ENCODE results near the gene FAM117A.
"Not testable (repeated sequence)": the region's sequence is repeated elsewhere in the genome, so short reads cannot be mapped to it uniquely, and the experiment has no call there.

Gene FAM117A

DNA sequence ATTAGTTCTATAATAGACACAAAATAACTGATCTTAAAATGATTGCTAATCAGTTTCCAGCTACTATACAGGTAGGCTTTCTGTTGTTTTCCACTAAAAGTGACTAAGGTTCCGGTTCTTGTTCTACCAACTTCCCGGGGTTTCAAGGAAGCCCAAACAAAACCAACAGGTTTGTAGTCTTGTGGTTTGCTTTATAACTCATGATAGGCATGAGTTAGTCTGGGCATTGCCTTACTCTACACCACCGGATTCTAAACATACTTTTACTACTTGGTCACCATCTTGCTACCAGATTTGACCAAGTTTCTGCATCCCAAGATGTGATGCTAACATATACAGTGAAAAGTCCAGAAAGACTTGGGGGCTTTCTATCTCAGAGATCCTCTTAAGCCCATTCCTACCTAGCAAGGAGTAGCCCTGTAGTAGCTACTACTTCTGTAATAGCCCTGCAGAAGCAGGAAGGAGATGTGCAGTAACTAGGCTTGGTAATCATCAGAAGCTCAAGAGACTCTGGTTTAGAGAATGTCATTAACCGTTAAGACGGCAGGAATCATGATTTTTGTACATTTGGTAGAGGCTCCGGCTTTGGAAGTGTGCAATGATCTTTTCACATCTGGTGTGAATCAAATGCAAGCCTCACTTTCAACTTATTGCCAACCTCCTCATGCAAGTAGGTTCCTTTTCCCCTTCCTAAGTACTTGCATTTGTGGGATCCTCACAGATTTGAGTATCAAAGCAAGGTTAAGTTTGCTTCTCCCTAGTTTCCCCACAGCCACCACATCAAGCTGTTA, 1.6 kb downstream of the FAM117A start:
- DNase-seq (ENCODE audit: low read depth): no peak

DNA sequence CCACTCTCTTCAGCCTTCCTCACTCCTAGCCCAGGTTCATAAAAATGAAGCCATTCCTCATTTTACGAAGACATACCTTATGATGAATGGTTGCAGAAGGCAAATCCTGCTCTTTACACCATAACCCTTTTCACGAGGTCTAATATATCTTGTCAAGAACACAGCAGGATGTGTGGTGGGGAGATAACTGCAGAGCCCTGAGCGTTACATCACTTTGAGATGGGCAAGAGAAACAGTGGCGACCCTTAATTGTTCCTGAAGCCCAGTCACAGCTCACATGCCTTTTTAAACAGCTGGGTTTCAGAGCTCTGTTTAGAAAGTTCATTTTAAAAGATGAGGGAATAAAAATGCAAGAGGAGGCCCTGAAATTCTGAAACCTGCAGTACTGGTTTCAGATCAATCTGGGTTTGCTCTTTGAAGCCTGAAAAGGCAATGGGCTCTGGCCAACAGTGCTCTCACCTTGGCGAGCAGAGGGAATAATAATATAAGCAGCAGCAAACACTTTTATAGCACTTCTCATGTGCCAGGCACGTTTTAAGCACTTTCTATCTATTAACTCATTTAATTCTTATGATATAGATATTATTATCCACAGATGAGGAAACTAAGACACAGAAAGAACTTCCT, 2.9 kb downstream of the FAM117A start:
- no peak for DNase-seq (ENCODE audit: low read depth)

DNA sequence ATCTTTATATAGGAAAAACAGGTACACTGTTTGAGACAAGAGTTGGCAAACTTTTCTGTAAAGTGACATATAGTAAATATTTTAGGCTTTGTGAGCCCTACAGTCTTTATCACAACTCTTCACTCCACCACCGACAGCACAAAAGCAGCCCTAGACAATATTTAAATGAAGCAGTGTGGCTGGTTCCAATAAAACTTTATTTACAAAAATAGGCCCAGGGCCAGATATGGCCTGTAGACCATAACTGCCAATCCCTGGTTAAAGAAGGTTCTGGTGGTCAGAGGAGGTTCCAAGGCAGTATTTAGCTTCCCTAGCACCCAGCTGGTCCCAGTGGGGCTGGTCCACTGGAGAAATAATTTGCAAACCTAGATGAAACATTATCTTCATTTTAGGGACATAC, 3.6 kb downstream of the FAM117A start:
- no peak for DNase-seq (ENCODE audit: low read depth)

DNA sequence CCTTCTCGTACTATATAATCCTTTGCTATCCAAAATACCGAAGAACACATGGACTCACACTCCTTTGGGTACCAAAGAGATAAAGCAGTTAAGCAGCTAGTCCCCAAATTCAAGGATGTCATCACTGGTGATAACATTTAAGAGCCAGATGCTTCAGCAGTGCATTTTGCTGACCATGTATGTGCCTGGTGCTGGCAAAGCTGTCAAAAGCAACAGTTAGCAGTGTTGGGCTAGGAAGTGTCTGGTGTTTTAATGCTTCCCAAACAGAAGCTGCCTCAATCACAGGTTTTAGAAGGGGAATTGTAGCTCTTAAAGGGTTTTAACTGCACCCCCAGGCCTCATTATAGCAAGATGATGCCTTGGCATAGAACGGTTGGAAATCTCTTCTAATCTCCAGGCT, 4.7 kb downstream of the FAM117A start:
- DNase-seq (ENCODE audit: low read depth): no peak

DNA sequence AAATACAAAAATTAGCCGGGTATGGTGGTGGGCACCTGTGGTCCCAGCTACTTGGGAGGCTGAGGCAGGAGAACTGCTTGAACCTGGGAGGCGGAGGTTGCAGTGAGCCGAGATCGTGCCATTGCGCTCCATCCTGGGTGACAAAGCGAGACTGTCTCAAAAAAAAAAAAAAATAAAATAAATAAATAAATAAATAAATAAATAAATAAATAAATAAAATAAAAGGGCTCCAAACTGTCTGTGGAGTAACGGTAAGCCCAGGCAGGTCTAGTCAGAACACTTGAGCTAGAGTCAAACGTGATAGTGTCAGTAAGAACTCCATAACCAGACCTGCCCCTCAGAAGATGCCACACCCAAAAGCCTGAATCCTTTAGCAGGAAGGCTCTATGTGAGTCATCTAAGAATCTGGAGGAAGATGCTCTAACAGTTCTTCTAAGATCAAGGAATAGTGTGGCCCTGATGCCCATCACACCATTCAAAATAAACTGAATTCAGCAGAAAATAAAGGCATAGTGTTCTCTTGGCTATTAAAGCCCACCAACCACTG, 5.4 kb downstream of the FAM117A start:
- DNase-seq (ENCODE audit: low read depth): not testable (repeated sequence)

DNA sequence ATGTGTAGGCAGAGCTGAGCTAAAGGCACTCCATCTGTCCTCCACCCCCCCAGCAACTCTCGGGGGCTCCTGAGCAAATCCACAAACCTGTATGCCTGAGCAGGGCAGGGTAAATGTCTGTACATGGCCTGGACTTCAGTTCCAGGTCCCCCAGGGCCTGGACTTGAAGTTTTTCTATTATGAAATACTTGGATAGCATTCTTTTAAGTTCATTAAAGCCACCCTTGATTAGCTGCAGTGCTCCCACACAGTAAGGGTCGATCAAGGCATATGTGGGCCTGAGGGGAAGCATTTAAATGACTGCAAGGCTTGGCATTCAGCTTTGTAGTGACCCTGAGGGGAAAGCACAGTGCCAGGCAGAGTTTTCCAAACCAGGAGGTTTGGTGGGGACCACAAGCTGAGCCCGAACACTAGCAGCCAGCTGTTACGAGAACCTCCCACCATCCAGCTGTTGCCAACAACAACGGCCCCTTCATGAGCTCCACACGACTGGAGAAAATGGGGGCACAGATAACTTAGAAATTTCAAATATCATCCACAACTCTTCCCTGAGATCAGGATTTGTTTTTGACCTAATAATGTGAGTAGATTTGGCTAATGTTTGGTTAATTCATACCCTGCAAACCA, 6.7 kb downstream of the FAM117A start:
- DNase-seq (ENCODE audit: low read depth): no peak

DNA sequence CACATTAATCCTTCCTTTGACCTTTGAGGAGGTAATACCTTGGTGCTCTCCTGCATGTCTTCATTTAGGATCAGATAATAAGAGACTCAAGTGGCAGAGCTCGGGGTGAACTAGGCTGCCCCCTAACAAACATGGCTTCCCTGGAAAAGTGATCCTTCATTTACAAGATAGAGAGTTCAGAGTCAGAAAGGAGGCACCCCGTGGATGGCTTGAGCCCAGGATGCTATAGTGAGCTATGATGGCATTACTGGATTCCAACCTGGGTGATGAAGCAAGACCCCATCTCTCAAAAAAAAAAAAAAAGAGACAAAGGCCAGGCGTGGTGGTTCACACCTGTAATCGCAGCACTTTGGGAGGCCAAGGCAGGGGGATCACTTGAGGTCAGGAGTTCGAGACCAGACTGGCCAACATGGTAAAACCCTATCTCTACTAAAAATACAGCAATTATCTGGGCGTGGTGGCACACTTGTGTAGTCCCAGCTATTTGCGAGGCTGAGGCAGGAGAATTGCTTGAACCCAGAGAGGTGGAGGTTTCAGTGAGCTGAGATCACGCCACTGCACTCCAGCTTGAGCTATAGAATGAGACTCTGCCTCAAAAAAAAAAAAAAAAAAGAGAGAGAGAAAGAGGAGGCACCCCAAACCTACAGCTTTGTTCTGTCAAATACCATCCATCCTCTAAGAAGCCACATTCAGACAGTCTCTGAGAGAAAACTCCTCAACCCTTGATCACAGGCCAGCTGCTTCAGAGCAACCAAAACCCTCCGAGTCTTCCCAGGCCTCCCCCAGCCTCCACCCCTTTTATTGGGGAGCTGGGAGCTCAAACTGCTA, 7.4 kb downstream of the FAM117A start:
- no peak for DNase-seq (ENCODE audit: low read depth)

DNA sequence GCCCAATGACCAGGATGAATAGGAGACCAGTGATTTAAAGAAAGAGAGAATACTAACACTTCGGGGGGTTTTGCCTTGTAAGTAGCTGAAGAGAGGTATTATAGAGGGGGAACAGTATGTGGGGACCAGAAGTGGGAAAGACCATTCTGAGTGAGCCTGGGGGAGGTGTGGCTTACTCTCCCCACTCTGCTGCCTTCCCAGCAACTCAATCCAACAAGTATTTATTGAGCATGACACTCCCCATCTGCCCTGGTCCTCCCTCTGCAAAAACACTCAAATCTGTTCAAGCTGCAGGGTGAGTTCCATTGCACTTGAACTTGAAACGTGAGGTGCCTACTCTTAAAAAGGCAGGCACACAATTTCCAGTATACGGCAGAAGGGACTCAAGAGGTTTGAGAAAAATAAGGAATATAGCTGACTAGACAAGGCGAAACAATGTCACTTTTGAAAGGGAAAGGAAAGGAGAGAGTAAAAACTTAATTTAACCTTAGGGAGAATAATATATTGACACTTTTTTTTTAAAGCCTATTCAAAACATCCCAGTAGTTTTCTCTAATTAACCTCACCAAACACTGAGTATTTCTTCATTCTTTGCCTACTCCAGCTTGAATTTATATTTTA, 8.2 kb downstream of the FAM117A start:
- DNase-seq (ENCODE audit: low read depth): no peak

DNA sequence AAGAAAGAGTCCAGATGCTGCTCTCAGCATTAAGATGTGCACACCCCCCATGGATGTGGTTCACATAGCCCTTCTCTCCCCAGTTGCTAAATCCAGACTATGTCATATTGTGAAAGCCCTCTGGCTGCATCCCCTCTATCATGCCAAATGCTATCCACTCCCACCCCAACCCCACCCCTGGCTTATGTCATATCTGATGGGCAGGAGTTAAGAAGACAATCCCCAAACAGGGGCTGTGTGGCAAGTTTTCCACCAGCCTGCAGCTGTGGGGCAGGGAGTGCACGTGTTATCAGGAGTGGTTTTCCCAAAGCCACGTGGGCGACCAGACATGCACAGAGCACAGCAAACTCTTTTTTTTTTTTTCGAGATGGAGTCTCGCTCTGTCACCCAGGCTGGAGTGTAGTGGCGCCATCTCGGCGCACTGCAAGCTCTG, 10.0 kb downstream of the FAM117A start:
- DNase-seq (ENCODE audit: low read depth): no peak

DNA sequence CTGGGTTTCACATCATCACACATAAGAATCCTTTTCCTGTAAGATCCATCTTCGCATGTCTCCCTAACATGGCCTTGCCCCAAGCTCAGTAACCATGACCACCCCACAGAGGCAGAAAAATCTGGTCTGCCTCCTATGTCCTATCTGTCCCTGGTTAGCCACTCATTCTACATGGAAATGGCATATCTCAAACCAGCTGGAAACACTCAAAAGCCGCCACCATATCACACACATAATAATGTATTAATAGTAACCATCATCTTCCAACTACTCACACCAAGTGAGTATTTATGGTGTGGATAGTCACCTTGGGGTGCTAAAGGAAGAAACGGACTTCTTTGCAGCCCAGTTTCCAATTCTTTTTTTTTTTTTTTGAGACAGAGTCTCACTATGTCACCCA, 11.4 kb downstream of the FAM117A start:
- no peak for DNase-seq (ENCODE audit: low read depth)

DNA sequence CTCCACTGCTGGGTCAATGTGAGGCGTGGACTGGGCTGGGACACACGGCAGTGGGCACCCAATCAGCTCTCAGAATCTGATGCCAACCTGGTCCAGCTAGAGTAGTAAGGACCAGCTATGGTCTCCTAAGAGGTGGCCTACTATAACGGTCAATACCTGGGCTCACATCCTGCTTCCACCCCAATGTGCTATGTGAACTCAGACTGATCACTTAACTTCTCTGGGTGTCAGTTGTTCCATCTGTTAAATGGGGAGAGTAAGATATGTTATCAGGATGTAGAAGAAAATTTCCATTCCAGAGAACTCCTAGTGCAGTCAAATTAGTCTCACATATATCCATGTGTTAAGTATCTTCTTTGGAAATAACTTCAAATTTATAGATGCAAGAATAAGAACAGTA, 14.2 kb downstream of the FAM117A start:
- DNase-seq (ENCODE audit: low read depth): no peak

DNA sequence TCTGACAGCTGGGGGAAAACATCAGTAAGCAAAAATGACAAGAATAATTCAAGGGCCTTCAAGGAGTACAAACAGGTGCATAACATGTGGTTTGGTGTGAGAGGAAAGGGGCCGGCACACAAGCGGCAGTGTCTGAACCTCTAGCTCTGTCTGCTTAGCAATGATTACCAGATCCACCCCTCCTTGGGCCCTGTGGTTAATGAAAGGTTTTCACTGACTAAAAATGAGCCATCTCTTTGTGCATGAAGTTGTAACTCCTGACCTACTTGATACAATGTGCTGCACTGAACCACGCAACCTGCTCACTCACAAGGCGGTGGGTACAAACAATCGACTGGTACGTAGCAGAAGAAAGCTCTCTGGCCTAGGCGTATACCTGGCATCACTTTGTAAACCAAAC, 15.1 kb downstream of the FAM117A start:
- no peak for DNase-seq (ENCODE audit: low read depth)

DNA sequence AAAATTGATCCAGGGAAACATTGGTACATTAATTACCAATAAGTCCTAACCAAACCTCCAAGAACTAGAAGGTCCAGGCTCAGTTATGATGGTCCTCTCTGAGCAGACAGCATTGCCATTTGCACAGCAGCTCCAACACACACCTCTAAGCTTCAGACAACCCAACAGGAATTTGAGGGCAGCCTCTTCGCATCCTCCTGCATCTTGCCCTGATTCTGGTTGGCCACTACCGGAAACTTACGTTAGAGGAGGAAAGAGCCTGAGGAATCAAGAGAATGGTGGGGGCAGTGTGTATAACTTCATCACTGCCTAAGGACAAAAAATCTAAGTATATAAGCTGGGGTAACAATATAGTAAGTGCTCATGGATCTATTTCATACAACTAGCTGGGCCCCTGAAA, 15.7 kb downstream of the FAM117A start:
- no peak for DNase-seq (ENCODE audit: low read depth)

DNA sequence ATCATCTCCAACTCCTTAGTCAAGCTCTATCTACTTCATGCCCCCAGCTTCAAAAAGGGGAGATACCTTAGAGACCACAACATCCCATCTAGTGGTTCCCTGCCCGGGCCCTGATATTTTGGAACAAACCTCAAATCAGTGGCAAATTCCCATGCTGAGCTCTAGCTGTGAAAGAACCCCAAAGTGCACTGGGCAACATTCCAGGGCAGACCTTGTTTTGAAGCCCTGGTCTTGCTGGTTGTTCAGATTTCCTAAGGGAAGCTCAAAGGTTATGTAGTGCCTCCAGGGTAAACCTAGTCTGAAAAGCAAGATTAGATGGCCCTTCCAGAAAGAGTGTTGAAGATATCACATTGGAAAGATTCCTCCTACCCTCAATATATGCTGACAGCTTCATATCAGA, 16.3 kb downstream of the FAM117A start:
- DNase-seq (ENCODE audit: low read depth): no peak

DNA sequence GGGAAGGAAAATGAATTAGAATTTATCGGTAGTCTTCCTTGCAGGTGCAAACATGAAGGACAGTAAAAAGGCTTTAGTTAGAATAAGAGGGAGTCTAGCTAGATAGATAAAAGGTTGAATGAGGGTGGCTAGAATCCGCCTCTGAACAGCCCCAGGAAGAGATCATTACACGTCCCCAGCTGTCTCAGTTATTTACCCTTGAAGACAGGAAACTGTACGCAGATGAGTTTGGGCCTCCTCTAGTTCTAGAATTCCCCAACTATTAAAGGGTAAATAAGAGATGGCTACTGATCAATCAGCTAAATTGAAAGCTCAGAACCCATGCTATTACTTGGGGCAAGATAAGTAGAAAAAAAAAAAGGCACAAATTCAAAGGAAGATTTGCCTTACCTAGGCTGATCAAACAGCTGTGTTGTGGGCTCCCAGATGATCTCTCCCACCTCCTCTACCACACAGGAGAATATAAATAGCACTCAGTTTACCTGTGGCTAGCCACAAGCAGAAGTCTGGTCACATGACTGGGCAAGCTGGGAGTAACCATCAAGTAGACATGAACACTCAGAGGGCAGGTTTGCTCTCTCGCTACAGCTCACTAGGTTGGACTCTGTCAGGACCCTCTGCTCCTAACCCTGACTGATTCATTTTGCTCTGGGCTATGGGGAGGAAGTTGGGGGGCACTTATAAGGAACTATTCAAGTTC, 17.0 kb downstream of the FAM117A start:
- DNase-seq (ENCODE audit: low read depth): no peak

DNA sequence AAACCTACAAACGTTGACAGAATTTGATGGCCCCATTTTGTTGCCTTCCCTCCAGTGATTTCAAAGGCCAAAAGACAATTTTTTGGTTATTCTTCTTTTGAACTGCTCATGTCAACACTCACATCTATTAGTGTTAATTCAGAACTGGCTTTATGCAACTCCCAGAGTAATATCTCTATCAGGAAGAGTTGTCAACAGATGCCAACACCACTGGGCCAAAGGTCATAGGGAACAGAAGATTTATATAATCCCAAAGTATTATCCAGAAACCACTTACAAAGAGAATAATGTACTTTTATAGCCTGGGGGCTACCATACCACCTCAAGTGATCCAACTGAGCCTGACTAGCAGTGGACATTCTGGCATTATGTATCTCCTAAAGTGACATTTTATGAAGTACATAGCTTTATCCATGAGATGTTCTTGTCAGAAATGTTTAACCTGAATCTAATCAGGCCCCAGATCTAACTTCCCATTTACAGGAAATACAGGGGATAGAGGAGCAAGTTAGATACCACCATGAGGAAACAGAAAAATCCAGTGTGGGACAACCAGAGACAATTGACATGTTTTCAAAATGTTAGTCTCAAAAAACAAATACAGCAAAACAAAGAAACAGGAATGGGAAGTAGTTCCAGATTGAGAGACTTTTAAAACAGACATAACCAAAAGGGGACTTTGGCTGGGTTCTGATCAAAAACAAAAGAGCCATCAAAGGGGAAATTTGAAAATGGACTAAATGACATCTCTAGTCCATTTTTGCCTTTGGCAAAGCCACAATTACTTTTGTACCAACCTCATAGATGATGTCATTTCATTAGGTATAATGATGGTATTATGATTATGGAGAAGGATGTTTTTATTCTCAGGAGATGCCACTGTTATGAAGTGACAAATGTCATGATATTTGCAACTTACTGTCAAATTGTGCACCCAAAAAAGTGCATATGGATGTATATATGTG, 18.5 kb downstream of the FAM117A start:
- no peak for DNase-seq (ENCODE audit: low read depth)

DNA sequence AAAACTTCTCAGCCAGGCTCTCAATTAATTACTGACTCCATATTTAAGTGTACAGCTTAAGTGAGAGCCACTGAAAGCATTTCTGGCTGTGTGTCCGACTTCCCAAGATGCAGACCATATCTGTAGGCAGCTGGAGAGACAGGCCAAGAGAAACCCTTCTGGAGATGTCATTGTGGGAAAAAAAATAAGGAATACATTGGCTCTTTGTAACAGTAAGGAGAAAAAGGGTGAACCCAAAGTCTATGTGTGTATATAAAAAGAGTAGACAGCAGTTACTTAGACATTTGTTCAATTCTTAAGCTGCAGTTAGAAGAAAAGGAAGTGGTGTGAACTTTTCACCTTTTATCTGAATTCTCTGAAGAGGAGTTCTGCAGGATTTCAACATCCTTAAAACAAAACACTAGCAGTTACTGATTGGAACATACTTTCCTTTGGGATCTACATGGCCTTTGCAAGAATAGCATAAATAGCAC, 21.7 kb downstream of the FAM117A start:
- DNase-seq (ENCODE audit: low read depth): no peak

DNA sequence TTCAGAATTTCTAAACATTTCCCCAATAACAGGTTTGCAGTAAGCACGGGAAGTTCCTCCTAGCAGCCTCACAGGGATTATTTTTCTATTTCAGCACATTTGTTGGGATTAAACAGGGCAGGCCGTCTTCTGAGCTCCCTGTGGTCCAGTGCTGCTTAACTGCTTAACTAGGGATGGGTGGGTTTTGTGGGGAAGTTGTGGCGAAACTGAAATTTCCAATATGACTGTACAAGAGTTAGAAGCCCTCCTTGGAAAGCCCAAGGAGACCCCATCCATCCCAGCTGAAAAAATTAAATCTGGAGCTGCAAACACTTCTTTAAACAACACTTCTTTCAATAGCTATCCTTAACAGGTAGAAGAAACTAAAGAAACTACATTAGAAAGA, 22.2 kb downstream of the FAM117A start:
- DNase-seq (ENCODE audit: low read depth): no peak

DNA sequence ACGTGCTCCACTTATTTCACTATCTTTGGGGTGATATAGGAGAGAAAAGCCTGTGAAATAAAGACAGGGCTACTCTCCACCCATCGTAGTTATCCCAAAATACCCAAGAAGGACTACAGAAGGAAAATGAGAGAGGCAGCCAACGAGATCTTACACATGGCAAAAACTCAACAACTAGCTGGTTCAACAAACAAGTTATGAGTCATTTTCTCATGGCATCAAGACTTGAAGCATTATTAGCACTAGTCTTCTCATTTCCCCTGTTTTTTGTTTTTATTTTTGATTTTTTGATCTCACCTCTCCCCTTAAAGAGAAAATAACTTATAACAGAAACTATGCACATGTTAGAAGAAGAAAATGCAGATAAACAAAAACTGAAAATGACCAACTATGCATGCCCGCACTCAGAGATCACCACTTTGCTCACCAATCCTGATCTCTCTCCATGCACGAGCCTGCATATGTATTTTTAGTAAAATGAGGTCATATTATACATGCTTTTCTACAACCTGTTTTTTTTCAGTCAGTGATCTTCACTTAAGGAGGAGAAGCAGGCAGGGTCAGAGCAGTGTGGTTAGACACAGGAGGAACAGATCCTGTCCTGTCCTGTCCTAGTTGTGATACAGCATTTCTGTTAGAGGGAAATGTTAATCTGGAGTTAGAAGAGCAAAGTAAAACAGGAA, 22.8 kb downstream of the FAM117A start:
- no peak for DNase-seq (ENCODE audit: low read depth)
